NOMO-1 treated with DMSO at 0.1 percent for 48 hours (cell line): ENCODE data around the gene RBM15.
A peak's percentile ranks its signal among the peaks of the same experiment; 100 is the strongest.

ENCODE experiments used
- DNase-seq: peaks from one replicate; lab custom pipeline; 2025; ENCODE audit not compliant: unreplicated experiment; lab: John Stamatoyannopoulos, UW

The RBM15 gene

DNA sequence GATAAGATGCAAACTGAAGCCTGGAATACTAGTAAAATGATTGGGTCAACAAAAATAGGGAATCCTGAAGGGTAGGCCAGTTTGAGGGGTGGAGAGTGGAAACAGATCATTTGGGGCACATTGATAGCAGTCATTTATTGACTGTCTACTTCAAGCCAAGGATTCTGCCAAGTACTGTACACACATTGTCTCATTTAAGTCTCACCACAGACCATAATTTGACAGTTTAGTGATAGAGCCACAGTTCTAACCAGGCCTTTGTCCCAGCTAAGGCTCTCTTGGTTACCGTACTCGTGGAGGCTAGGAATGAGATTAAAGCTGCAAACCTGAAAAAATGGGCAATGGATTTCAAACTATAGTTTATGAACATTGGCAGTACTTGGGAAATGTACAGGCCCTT, 11.2 kb downstream of the RBM15 start:
- DNase-seq = no peak

DNA sequence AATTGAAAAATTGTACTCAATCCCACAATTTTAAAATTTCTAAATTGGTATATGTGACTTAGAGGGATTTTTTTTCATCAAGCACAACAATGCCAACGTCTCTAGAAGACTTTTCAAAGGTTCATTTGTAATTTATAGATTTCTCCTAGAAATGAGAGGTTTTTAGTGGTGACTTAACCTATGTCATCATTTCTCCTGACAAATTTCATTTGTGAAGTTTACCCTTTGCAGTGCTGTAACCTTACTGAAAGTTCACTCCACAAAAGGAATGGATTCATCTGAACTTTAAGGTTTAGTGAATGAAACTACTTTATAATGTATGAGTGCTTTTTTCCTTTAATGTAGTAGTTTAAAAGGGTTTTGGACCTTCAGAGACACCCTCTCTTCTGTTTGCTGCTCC, 16.1 kb downstream of the RBM15 start:
- DNase-seq = no peak

GRCh38 chr1:110356379-110356778, 17.2 kb downstream of the RBM15 start:
- no peak for DNase-seq

GRCh38 chr1:110360431-110360830, 21.3 kb downstream of the RBM15 start:
- DNase-seq = peak; percentile 32

DNA sequence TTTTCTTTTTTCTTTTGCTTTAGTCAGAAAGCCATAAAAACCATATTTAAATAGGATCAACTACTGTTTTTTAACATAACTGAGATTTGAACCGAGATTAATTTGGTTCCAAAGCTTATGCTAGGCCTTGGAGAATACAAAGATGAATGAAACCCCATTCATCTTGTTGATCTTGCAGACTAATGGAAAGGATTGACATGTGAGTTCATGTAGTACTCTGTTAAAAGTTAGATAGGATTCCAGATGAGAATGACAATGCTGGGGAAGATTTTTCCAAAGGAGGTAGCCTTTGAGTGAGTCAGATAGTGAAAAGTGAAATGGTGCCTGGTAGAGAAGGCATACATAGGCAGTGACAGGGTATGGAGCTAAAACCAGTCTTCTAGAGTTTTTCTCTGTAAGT, 22.7 kb downstream of the RBM15 start:
- DNase-seq = no peak

DNA sequence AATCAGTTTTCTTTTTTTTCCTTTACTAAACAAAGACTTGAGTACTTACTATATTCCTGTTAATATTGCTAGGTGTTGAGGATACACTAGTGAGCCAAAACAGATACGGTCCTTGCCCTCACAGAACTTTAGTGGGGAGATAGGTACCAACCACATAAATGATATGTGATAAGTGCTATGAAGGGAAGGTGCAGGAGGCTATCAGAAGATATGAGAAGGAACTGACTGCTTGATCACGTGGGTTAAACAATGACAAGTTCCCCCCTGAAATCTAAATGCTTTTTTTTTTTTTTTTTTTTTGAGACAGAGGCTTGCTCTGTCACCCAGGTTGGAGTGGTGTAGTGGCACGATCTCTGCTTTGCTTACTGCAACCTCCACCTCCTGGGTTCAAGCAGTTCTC, 25.0 kb downstream of the RBM15 start:
- no peak for DNase-seq

DNA sequence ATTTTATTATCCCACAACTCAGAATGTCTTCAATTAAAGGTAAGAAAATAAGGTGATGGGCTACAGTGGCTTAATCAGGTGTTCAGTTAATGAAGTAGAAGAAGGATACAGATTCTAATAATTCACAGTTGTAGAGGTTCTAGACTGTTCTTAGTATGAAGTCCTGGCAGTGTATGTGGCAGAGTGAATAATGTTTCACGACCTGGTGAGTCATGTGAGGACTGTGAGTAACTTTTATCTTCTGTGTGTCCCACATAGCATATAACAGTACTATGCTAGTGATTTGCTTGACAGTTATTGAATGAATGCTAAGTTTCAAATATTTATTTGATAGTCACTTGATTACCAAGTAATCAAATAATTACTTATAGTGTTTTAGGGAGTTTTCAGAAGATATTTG, 31.6 kb downstream of the RBM15 start:
- no peak for DNase-seq

GRCh38 chr1:110375490-110375889, 36.3 kb downstream of the RBM15 start:
- DNase-seq = no peak

DNA sequence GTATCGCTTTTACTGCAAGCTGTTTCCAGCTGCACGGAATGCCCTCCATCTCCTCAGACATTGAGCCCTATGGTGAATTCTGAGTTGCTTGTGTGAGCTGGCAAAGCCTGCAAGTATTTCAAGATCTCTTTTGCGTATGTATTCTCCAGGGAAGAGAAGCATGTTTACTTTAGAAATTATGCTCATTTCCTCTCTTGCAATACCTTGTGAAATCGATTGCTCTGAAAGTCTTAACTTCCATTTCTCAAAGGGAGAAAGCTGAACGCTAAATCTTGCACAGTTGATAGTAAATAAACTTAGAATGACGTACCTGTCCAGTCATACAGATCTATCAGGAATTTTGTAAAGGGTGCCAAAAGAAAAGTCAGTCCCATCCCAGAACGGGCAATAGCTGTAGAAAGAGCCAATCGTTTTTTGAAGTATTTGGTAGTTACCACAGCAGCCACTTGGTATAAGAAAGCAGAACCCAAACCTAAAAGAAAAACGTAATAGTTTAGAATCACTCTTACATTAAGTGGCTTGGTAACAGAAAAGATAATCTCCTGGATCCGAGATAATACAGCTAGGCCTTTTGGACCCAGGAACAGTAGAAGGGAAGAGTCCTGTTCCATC, 41.6 kb downstream of the RBM15 start:
- DNase-seq = peak; percentile 93

DNA sequence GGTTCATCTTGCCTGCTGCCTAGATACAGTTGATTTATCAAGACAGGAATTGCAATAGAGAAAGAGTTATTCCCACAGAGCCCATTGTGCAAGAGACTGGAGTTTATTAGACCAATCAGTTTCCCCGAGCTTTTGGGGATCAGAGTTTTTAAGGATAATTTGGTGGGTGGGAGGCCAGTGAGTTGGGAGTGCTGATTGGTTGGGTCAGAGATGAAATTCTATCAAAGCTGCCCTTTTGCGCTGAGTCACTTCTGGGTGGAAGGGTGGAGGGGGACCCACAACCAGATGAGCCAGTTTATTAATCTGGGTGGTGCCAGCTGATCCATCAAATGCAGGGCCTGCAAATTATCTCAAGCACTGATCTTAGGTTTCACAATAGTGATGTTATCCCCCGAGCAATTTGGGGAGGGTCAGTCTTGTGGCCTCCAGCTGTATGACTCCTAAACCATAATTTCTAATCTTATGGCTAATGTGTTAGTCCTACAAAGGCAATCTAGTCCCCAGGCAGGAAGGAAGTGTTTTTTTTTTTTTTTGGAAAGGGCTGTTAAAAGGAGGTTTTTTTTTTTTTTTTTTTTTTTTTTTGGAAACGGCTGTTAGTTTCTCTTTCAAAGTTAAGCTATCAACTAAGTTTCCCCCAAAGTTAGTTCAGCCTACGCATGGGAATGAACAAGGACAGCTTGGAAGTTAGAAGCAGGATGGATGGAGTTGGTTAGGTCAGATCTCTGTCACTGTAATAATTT, 44.2 kb downstream of the RBM15 start:
- DNase-seq = no peak

DNA sequence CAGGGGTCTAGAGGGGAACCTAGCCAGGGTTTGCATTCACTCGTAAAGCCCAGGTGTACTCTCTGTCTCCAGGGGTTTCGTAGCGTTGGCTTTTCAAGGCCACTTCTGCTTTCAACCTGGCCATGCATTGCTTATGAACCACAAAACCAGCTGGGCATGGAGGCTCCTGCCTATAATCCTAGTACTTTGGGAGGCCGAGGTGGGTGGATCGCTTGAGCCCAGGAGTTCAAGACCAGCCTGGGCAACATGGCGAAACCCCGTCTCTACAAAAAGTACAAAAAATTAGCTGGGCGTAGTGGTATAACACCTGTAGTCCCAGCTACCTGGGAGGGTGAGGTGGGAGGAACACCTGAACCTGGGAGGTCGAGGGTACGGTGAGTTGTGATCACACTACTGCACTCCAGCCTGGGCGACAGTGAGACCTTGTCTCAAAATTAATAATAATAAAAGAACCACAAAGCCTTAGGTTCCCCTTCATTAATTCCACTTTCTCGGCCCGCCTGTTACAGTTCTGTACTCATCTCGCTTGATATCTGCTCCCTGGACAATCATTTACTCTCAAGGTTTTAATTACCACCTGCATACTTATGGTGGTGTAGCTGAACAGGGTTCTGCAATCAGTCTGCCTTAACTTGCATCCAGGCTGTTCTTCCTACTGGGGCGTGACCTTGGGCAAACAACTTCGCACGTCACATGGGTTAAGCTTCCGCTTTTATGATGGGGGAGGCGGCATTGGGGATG, 45.6 kb downstream of the RBM15 start:
- peak; percentile 80 for DNase-seq

DNA sequence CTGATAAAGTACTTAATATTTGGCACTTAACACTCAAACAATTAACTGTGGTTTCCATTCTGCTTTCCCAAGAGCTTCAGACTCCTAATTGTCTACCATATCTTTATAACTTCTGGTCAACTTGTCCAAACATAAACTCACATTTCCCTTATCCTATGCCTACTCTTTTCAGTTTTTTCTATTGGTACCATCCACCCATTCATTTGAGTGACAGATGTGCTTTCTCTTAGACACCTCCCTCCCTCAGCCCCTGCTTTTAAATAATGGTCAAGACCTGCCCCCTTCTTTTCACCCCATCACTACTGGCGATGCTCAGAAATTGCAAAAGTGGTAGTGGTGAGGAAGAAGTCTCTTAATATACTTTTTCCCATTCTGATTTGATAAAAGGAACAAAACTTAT, 46.2 kb downstream of the RBM15 start:
- no peak for DNase-seq

DNA sequence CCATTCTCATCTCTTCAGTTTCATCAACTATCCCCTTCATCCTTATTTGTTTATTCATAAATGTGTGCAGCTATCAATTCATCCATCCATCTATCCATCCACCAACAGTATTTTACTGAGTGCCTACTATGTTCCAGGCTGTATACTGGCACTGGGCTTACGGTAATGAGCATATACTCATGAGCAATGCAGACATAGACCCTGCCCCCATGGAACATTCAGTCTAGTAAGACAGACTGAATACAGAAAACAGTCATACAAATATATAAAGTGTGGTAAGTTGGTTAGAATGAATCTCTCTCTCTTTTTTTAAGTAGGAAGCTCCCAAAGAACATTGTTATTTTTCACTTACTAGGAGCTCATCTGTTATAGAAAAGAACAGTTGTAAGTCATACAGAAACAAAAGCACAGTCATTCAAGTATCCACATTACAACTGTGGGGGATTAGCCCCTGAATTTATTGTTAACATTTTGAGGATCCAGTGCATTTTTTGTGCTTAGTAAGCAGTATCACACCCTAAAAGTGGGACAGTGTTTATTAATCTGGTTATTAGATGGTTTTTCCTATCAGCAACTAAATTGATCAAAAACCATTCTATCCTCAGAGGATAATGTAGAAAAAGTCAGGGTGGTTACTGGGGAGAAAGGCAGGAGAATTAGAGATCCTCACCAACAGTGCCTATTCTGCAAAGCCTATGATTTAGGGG, 48.0 kb downstream of the RBM15 start:
- DNase-seq = no peak

DNA sequence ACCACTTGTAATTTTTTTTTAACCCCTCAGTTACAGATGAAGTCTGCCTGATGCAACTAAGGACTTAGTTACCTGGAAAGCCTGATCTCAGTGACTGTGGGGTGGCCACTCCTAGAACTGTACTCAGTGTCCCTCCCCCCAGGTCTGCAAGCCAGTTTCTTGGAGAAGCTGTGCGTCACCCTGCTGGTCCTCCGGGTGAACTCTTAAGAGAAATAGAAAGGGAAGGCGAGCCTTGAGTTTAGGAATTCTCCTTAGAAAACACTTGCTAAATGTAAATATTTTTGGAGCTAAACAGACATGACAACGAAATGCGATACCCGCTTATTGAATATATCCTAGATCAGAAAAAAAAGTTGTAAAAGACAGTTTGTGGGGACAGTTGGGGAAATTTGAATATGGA, 50.9 kb downstream of the RBM15 start:
- no peak for DNase-seq

DNA sequence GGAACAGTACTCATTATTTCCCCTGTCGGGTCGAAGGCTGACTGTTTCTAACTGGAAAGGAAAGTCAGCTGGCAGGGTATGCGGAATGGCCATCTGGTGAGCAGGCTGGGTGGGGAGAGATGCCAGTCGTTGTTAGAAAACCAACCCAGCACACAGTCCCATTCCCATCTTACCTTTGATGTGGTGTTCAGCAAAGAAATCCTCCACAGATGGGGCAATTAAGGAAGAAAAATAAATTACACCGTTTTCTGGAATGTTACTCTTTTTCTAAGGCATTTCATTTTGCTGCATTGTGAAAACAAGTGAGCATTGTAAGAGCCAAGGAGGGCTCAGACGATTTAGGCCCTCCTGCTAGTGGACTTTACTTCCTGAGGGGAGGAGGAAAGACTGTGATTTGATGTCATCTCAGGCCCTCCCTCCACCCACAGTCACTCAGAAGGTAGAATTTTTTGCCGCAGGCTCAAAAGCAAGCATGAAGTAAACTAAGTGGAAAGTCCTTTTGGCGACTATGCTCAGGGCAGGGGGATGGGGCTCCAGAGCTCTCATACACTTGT, 51.6 kb downstream of the RBM15 start, which contains the start of gene SLC16A4:
Gene SLC16A4 (minus strand): TSS at position 335 of the 554 bp plus-strand sequence. CDS start 1,703 bp downstream, outside the sequence.
- DNase-seq = no peak

GRCh38 chr1:110393286-110393685, 54.1 kb downstream of the RBM15 start:
- no peak for DNase-seq

DNA sequence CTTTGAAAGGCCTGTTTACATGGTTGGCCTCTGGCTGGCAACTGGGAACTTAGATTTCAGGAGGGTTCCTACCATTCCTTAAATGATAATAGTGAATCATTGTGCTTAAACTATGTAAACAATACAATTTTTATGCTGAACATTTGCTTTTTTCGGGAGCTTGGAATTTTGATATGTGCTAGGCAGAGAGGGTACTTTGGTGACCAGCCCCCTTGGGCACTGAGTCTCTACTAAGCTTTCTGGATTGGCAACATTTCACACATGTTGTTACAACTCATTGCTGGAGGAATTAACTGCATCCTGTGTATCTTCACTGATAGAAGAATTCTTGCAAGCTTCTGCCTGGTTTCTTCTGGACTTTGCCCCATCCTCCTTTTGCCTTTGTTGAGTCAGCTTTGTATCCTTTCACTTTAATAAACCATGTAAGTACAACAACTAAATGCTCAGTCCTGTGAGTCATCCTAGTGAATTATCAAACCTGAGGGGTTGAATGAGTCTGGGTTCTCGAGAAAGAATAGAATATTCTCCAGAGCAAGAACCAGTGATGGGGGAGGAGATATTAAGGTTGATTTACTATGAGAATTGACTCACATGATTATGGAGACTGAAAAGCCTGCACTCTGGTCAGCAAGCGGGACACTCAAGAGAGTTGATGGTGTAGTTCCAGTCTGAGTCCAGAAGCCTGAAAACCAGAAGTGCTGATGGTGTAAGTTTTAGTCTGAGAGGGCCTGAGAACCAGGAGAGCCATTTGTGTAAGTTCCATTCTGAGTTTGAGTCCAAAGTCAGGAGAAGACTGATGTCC, 54.7 kb downstream of the RBM15 start:
- DNase-seq = no peak

DNA sequence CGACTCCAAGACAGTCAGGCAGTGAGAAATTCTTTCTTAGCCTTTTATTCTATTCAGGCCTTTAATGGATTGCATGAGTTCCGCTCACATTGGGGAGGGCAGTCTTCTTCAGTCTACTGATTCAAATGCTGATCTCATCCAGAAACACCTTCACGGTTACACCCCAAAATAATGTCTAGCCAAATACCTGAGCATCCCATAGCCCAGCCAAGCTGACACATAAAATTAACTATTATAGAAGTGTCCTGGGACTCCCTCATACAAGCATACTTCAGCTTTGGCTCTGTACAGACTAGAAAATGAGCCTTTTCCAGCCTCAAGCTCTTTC, 55.3 kb downstream of the RBM15 start:
- no peak for DNase-seq
